Esophagus squamous epithelium (tissue), 4 donors: Measurements from ENCODE around the gene CCDC192.

Source experiments
- CTCF ChIP-seq, 6 experiments: fragments of 450-650 bp in 4 of 6; fragments of 200-600 bp in 2 of 6; sonication (generic) in 2 of 6; IDR thresholded peaks; one replicate each; pipeline ENCODE4 v1.5.1; 2016 to 2019; ENCODE audit warnings: antibody characterized with exemption in 6 of 6, mild to moderate bottlenecking in 4 of 6, moderate library complexity in 4 of 6
- POLR2A ChIP-seq, 4 donors: fragments of 450-650 bp; IDR thresholded peaks; one replicate each; pipeline ENCODE4 v1.6.1; 2017; ENCODE audit warnings: antibody characterized with exemption in 4 of 4, mild to moderate bottlenecking in 4 of 4, moderate library complexity in 3 of 4

DNA sequence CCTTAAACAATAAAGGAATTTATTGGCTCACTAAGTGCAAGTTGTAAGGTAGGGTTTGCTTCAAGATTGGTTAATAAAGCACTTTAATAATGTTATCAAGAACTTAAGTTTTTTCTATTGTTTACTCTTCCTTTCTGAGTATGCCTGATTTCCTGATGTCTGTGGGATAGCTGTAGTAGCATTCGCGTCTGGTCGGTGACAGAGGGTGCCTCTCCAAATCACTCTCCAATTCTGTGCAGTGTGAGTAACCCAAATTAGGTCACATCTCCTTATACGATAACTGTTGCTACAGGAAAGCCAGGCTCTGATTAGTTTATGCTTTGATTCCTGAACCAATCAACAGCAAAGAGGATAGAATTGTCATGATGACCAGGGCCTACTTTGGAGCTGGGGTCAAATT is 90.7 kb downstream of the CCDC192 start:
- TF ChIP-seq CTCF (IDR thresholded peaks at IDR 0.05): no peak
- no peak for TF ChIP-seq POLR2A (IDR thresholded peaks at IDR 0.05)
